Activated naive CD8-positive, alpha-beta T cell treated with anti-CD3 and anti-CD28 coated beads, Interleukin-2, amount 50 U/mL, for 24 hours (primary cell): ENCODE data around the gene FRAS1.

Experiments
- ATAC-seq: fragments of 150-1000 bp; cut with Tn5 transposase; one replicate; pipeline ENCODE4 v1.10.0; 2021
- DNase-seq: peaks from one replicate; pipeline ENCODE4 v3.0.0; 2021
- H3K27ac Mint-ChIP-seq: one replicate; pipeline ENCODE4 v1.8.0; 2021; ENCODE audit warnings: mild to moderate bottlenecking, mixed read lengths
- H3K27me3 Mint-ChIP-seq: one replicate; pipeline ENCODE4 v1.8.0; 2021; ENCODE audit warnings: mixed read lengths
- H3K36me3 Mint-ChIP-seq: one replicate; pipeline ENCODE4 v1.8.0; 2021; ENCODE audit warnings: low read depth, mixed read lengths
- H3K4me1 Mint-ChIP-seq: one replicate; pipeline ENCODE4 v1.8.0; 2021; ENCODE audit warnings: mixed read lengths
- H3K4me3 Mint-ChIP-seq: one replicate; pipeline ENCODE4 v1.8.0; 2021; ENCODE audit warnings: mild to moderate bottlenecking, moderate library complexity, mixed read lengths
- H3K9me3 Mint-ChIP-seq: one replicate; pipeline ENCODE4 v1.8.0; 2021; ENCODE audit warnings: mixed read lengths

FRAS1 gene

DNA sequence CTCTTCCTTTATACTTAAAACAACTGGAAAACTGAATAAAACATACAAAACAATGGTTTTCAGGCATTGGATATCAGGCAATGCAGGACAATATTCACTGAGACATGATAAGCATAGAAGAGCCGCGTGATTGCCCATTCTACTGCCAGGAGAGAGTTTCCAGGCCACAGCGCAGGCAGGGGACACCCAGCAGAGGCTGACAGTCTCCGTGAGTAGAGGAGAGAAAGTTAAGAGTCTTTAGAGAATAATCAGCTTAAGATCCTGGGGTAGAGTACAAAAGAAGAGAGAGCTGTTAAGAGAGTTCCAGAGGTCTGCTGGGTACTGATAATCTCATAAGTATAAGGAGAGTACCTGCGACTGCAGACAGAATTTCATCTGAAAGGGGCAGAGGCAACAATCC lies 18.4 kb upstream of the FRAS1 start:
- no peak overlapping the region for H3K27ac Mint-ChIP-seq
- H3K4me1 Mint-ChIP-seq = no peaks in the 10 kb centered on the region
- peaks cover 2% of the 10 kb centered on the region for H3K27me3 Mint-ChIP-seq
- DNase-seq = no peak
- no peak overlapping the region for H3K4me3 Mint-ChIP-seq
- ATAC-seq = no peak
- no peaks in the 10 kb centered on the region for H3K36me3 Mint-ChIP-seq
- peaks cover 10% of the 10 kb centered on the region for H3K9me3 Mint-ChIP-seq

DNA sequence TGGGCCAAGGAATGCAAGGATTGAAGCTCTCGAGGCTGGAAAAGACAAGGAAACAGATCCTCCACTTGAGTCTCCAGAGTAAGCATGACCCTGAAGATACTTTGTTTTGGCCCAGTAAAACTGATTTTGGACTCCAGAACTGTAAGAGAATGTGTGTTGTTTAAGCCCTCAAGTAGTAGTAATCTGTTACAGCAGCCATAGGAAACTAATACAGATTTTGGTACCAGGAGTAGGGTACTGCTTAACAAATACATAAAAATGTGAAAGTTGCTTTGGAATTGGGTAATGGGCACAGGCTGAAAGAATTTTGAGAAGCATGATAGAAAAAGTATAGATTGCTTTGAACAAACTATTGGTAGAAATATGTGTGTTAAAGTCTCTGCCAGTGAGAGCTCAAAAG lies 17.4 kb upstream of the FRAS1 start:
- Mint-ChIP-seq H3K36me3 (no peaks in the 10 kb centered on the region), H3K27me3 (peaks cover 2% of the 10 kb centered on the region), H3K27ac (no peak overlapping the region), H3K4me1 (no peaks in the 10 kb centered on the region), H3K4me3 (no peak overlapping the region), H3K9me3 (peaks cover 10% of the 10 kb centered on the region)
- DNase-seq (no peak), ATAC-seq (no peak)

DNA sequence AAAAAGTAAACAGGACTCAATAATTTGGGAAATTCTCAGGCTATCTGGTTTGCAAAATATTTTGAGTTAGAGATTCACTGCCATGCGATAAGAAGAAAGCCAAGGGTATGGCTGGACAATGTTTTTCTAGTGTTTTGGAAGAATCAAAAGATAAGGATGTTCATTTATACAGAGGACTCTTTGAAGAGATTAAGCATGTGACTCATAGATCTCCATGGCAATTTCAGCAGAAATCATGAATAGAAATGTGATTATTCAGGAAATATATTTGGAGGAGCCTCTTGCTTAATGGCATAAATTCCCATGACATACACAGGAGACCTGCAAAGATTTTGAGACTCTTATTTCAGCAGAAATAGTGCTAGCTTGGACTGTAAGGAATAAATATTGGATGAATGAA lies 16.7 kb upstream of the FRAS1 start:
- Mint-ChIP-seq H3K4me3 (no peak overlapping the region), H3K27ac (no peak overlapping the region), H3K36me3 (no peaks in the 10 kb centered on the region), H3K4me1 (no peaks in the 10 kb centered on the region), H3K9me3 (peaks cover 10% of the 10 kb centered on the region), H3K27me3 (peaks cover 2% of the 10 kb centered on the region)
- no peak for ATAC-seq
- DNase-seq = no peak

DNA sequence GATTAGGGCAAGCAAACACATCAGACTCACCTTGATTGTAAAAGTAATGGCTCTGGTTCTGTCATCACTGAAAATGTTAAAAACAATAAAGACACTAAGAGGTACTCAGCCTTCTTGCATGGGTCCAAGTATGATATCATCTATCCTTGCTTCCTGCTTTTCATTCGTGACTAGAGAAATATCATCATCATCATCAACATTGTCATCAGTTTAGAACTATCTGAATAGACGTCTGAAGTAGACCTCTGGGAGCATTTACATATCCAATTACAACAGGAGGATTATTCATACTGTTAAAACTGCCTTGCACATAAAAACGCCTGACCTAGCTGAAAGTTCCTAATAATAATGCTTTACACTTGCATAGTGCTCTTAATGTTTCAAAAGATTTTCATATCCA lies 9.8 kb upstream of the FRAS1 start:
- H3K27me3 Mint-ChIP-seq = peaks cover 7% of the 10 kb centered on the region
- DNase-seq (no peak), ATAC-seq (no peak)
- no peaks in the 10 kb centered on the region for H3K4me1 Mint-ChIP-seq
- H3K4me3 Mint-ChIP-seq = no peak overlapping the region
- no peak overlapping the region for H3K27ac Mint-ChIP-seq
- H3K9me3 Mint-ChIP-seq = no peaks in the 10 kb centered on the region
- no peaks in the 10 kb centered on the region for H3K36me3 Mint-ChIP-seq

DNA sequence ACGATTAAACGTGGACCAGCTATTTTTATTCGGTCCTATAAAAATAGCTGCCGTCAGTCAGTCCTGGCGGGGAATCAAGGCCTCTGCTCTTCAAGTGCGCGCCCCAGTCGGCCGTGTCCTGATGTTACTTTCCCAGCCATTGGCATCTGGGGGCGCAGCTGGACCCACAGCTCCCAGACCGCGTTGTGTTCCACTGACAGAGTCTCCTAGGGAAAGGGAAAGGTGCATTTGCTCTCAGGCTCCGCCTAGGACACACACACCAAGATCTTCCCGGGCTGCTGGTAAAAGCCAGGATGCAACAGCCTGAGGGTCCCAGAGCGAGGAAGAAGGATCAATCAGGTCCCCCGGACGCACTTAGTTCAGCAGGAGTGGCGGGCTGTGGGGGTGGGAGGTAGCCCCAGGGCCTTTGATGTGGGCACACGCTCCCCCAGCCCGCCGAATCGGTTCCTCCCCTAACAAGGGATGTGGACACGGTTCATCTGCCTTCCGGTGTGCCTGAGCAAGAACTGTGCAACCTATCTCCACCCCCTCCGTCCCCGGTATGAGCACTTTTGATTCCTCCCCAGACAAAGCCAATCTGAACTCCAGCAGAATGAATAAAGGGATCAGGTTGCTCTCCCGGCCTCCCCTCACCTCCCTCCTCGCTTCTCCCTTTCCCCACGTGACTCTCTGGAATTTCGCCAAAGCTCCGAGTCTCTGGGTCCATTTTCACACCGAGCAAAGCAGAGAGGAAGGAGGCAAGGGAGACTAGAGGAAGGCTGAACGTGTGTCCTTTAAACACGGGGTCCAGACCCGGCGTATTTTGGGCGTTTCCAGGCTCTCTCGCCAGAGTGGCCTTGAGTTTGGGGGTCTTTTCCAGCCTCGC lies 626 bp upstream of the FRAS1 start:
- H3K36me3 Mint-ChIP-seq = no peaks in the 10 kb centered on the region
- no peaks in the 10 kb centered on the region for H3K9me3 Mint-ChIP-seq
- peak; percentile 67 for ATAC-seq
- H3K4me1 Mint-ChIP-seq = peaks cover 27% of the 10 kb centered on the region
- peak; percentile 33 for DNase-seq
- H3K27ac Mint-ChIP-seq = no peak overlapping the region
- H3K27me3 Mint-ChIP-seq = peaks cover 62% of the 10 kb centered on the region
- peak overlapping the region; percentile 81 for H3K4me3 Mint-ChIP-seq

DNA sequence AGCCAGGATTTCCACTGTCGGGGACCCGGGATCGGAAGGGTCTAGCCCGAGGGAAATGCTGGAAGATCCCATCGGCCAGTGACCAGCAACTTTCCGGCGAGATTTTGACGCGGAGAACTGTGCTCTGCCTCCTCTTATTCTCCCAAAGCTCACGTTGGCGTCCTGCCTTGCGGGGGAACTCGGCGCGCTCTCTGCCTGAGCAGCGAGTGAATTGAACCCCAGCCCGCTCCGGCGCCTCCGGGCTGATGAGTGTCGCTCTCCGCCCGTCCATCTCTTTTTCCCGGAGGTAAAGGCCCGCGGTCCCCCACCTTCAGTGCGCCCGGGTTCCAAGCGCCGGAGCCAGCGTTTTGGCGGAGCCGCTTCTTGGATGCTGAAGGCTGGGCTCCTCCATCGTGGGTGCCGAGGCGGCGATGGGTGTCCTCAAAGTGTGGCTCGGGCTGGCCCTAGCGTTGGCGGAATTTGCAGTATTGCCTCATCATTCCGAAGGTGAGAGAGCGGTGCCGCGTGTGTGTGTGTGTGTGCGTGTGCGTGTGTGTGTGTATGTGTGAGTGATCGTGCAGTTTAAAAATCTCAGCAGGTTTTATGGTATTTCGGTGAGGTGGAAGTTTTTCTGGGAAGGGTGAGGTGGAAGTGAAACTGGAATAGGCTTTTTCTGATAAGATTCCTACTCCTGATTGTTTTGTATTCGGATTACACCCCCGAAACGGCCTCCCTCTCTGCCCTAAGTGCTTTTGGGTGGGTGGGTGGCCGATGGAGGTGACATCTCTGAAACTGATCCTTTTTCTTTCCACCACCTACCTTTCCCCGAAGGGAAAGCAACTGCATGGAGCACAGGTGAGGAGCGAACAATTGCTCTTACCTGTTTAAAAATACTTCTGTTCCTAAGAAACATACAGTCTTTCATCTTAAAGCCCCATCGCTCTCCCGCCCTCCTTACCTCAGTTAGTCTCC lies 752 bp downstream of the FRAS1 start:
- Mint-ChIP-seq H3K9me3 (no peaks in the 10 kb centered on the region), H3K4me3 (peak overlapping the region; percentile 81), H3K27ac (peak overlapping the region; percentile 60), H3K27me3 (peaks cover 66% of the 10 kb centered on the region), H3K36me3 (no peaks in the 10 kb centered on the region), H3K4me1 (peaks cover 36% of the 10 kb centered on the region)
- peak; percentile 31 for ATAC-seq
- peak; percentile 34 for DNase-seq

DNA sequence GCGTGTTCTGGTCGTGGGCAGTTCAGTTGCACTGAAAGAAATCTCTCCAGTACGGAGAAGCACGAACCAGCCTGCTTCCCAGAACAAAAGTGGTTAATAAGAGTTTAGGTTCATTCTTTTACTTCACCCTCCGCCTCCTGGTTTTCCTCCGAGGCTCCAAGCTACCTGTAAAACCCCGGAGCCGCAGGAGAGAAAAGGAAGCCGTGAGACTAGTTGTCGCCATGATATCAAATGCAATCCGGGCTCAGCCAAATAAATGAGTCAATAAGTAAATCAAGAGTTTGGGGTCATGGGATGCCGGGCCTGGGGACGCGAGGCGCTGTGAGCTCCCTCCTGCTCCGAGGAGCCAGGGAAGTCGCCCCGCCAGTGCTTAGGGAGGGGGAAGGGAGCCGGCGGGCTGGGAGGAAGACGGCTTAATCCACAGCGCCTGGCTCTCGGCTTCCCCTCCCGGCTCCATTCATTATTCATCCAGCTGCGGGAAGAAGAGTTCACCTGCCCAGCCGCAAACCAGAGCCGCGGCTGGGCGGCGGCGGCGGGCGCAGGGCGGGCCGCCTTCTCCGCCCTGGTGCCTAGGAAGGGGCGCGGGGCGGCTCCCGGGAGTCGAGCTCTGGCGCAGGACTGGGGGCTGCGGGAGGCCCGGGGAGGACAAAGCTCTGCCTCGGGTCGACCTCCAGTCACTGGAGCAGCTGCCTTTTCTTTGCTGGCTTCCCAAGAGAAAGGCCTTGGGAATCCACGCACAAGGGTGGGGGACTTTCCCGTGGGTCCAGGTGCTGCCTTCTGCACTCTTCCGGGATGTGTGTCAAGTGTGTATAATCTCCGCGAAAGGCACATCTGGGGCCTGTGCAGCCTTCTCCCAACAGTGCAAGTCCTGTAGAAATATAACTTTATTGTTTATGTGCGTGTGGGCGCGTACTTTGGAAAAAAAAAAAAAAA lies 1.7 kb downstream of the FRAS1 start:
- ATAC-seq (no peak), DNase-seq (peak; percentile 5)
- Mint-ChIP-seq H3K4me3 (peak overlapping the region; percentile 81), H3K27me3 (peaks cover 71% of the 10 kb centered on the region), H3K9me3 (no peaks in the 10 kb centered on the region), H3K27ac (no peak overlapping the region), H3K36me3 (no peaks in the 10 kb centered on the region), H3K4me1 (peaks cover 36% of the 10 kb centered on the region)

DNA sequence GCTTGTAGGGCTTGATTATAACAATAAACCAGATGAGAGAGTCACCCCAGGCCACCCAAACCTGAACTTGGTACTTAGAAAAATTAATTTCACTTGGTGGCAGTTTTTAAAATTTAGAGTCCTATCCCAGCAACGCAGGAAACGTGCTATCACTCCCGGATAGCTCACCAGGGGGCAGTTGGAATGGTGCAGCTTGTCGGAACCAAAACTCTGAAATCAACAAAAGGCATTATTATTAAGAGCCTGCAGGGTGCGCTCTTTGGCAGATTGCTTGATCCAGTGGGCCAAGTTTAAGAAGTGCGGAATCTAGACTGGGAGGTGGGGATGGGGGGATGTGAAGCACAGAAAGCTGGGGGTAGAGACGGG lies 2.4 kb downstream of the FRAS1 start:
- no peak overlapping the region for H3K27ac Mint-ChIP-seq
- peaks cover 36% of the 10 kb centered on the region for H3K4me1 Mint-ChIP-seq
- peak; percentile 7 for DNase-seq
- ATAC-seq = no peak
- H3K9me3 Mint-ChIP-seq = no peaks in the 10 kb centered on the region
- H3K4me3 Mint-ChIP-seq = peak overlapping the region; percentile 46
- H3K27me3 Mint-ChIP-seq = peaks cover 71% of the 10 kb centered on the region
- no peaks in the 10 kb centered on the region for H3K36me3 Mint-ChIP-seq

DNA sequence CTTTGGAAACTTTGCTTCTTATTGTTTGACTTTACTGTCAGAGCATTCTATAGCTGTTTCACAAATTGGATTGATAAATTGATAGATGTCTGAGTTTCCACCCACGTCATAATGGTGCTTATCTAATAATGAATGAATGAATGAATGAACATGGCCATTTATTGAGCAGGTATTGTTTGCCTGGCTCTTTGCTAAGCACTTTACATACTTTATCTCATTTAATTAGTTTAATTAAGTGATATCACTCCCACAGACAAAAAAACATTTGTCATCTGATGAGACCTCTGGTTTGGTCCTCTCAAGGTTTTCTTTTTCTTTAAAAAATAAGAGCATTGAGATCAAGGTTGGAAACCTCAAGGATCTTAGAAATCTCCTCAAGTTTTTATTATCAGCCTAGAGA lies 2.8 kb downstream of the FRAS1 start:
- no peak overlapping the region for H3K4me3 Mint-ChIP-seq
- ATAC-seq (no peak), DNase-seq (no peak)
- peaks cover 36% of the 10 kb centered on the region for H3K4me1 Mint-ChIP-seq
- H3K27ac Mint-ChIP-seq = no peak overlapping the region
- H3K27me3 Mint-ChIP-seq = peaks cover 67% of the 10 kb centered on the region
- H3K9me3 Mint-ChIP-seq = no peaks in the 10 kb centered on the region
- H3K36me3 Mint-ChIP-seq = no peaks in the 10 kb centered on the region

DNA sequence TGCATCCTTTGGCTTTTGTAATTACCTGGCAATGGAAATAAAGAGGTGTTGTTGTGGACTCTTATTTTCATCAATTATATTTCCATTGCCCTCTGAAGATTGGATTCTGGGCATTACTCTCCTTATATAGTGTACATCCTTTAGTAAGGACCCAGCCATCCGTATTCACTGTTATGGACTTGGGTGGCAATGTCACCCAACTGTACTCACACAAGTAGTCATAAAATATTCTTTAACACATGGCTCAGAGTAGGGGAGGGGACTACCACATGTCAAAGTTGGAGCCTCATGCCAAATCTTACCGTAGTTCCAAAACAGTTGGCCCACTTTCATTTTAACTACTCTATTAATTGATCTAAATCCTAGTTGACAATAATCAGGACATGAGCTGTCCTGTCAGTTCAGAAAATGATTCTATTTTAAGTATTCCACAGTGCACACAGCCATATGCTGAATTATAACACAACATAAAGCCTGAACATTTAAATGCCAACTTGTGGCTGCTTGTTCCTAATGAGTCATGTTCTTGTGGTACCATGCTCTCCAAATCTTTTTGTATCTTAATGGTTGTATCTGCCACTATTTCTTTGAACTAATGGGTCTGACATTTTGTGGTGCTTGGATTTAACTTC lies 4.9 kb downstream of the FRAS1 start:
- ATAC-seq (peak; percentile 74), DNase-seq (no peak)
- Mint-ChIP-seq H3K4me1 (peaks cover 29% of the 10 kb centered on the region), H3K27ac (no peak overlapping the region), H3K9me3 (no peaks in the 10 kb centered on the region), H3K36me3 (no peaks in the 10 kb centered on the region), H3K27me3 (peaks cover 66% of the 10 kb centered on the region), H3K4me3 (no peak overlapping the region)

DNA sequence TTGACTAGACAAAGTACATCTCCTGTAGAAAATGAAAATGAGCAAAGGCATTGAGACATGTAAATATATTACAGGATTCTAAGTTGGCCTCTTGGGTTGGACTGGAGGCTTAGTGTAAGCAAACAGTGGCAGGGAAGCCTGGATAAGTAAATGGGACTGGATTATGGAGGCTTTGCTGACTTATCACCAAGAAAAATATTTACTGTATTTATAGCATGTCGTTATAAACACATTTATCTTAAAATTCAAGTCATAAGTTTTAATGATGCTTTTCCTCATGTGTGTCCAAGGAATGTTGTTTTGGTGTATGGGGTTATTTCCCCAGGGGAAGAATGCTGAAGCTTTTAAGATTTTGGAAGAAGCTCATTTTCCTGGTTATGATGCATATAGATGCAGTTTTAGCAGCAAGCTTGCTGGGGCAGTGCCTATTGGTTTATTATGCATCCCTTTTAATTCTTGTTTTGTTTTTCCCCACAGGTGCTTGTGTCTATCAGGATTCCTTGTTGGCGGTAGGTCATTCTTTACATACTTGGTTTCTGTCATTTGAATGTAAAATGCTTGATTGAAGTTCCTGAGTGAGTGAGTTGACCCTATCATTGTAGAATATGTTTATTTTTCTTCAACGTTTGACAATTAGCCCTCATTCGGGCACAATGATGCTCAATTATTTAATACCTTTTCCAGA lies 8.5 kb downstream of the FRAS1 start:
- no peaks in the 10 kb centered on the region for H3K36me3 Mint-ChIP-seq
- H3K4me3 Mint-ChIP-seq = no peak overlapping the region
- ATAC-seq = no peak
- no peaks in the 10 kb centered on the region for H3K9me3 Mint-ChIP-seq
- no peak overlapping the region for H3K27ac Mint-ChIP-seq
- peaks cover 49% of the 10 kb centered on the region for H3K27me3 Mint-ChIP-seq
- no peak for DNase-seq
- H3K4me1 Mint-ChIP-seq = peaks cover 9% of the 10 kb centered on the region

DNA sequence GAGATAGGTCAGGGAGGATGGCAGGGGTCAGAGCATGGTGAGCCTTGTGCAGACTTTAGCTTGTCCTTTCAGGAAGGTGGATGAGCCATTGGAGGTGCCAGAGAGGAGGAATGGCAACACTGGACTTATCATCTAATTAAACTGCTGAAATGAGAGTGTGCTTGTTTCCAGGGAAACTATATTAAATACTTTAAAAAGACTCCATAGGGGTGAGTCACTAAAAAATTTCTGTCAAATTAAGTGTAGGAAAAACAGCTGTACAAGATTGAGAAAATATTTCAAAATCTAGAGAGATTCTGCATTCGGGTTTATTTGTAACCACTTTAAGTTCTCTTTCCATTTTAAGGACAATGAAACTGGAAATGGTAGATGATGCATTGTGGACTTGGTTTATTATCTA lies 11.4 kb downstream of the FRAS1 start:
- H3K9me3 Mint-ChIP-seq = no peaks in the 10 kb centered on the region
- no peak for DNase-seq
- ATAC-seq = no peak
- no peak overlapping the region for H3K27ac Mint-ChIP-seq
- H3K4me1 Mint-ChIP-seq = no peaks in the 10 kb centered on the region
- H3K36me3 Mint-ChIP-seq = no peaks in the 10 kb centered on the region
- H3K4me3 Mint-ChIP-seq = no peak overlapping the region
- peaks cover 40% of the 10 kb centered on the region for H3K27me3 Mint-ChIP-seq

DNA sequence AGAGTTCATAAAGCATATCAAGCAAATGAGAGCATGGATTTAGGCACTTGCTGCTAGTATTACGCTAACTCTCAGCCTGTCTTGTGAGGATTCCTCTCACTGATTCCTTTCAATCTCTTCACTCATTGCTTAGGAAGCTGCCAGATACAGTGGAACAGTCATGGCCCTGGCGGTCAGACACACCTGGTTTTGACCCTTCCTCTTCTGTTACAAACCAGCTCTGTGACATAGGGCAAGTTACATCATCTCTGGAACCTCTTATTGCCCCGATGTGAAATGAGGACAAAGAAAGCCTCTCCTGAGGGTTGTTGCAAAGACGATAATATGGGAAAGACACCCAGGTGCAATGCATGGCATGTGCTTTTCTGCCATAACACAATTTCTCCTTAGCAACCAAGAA lies 12.2 kb downstream of the FRAS1 start:
- ATAC-seq = no peak
- Mint-ChIP-seq H3K36me3 (no peaks in the 10 kb centered on the region), H3K4me3 (no peak overlapping the region), H3K9me3 (no peaks in the 10 kb centered on the region), H3K4me1 (no peaks in the 10 kb centered on the region), H3K27ac (no peak overlapping the region), H3K27me3 (peaks cover 39% of the 10 kb centered on the region)
- DNase-seq = no peak
